ENCODE measurements around the gene DTNBP1.

The DTNBP1 gene

DNA sequence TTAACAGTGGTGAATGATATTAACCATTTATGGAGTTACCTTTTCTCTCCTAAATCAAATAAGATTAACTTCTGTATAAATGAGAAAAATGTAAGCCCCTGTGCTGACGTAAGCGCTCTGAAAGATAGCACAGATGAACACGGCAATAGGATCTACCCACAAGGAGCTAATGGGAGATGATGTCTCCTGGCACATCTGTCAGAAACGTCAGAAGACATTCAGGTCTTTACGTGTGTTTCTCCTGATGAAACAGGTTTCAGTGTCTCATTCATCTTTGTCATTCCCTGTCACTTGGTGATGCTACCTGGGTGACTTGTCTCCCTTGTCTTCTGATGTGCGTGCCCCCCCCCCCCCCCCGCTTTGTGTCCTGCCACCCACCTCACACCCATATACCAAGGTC, 189.7 kb downstream of the DTNBP1 start:
- TF ChIP-seq, protein P1, sequence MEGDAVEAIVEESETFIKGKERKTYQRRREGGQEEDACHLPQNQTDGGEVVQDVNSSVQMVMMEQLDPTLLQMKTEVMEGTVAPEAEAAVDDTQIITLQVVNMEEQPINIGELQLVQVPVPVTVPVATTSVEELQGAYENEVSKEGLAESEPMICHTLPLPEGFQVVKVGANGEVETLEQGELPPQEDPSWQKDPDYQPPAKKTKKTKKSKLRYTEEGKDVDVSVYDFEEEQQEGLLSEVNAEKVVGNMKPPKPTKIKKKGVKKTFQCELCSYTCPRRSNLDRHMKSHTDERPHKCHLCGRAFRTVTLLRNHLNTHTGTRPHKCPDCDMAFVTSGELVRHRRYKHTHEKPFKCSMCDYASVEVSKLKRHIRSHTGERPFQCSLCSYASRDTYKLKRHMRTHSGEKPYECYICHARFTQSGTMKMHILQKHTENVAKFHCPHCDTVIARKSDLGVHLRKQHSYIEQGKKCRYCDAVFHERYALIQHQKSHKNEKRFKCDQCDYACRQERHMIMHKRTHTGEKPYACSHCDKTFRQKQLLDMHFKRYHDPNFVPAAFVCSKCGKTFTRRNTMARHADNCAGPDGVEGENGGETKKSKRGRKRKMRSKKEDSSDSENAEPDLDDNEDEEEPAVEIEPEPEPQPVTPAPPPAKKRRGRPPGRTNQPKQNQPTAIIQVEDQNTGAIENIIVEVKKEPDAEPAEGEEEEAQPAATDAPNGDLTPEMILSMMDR (IDR thresholded peaks at IDR 0.05) = no peak
- Histone ChIP-seq H3K4me2 (ENCODE audit: low read length) (no peak overlapping the region), H2AFZ (no peak overlapping the region), H3K9ac (no peak overlapping the region), H3K9me3 (ENCODE audit: control insufficient read depth, low read length) (no peaks in the 10 kb centered on the region), H3K4me1 (peaks cover 20% of the 10 kb centered on the region), H3K79me2 (peaks cover 3% of the 10 kb centered on the region), H3K4me3 (ENCODE audit: low read depth, low read length) (no peak overlapping the region), H3K27ac (no peak overlapping the region), H3K27me3 (ENCODE audit: control insufficient read depth, insufficient read depth, low read length) (no peaks in the 10 kb centered on the region), H3K36me3 (ENCODE audit: control insufficient read depth, insufficient read depth, low read length) (no peaks in the 10 kb centered on the region)
